Stimulated activated CD4-positive, alpha-beta T cell treated with anti-CD3 and anti-CD28 coated beads, Interleukin-1b, Interleukin-23, amount 100 ng/mL, for 1 hour (primary cell): ENCODE measurements around the gene AIG1.

Experiments used
- DNase-seq, 2 donors: peaks; one replicate each; pipeline ENCODE4 v3.0.0-alpha.2; 2020; ENCODE audit warnings: low read depth in 2 of 2

Gene AIG1

GRCh38 chr6:143127941-143128680 lies 67.4 kb downstream of the AIG1 start:
- DNase-seq = no peak

- no peak for DNase-seq
These were observed 68.0 kb downstream of the AIG1 start for GRCh38 chr6:143128681-143129015.

GRCh38 chr6:143130928-143131327 lies 70.2 kb downstream of the AIG1 start:
- no peak for DNase-seq

GRCh38 chr6:143135325-143135724 lies 74.6 kb downstream of the AIG1 start:
- DNase-seq = no peak

GRCh38 chr6:143135797-143136561 lies 75.3 kb downstream of the AIG1 start:
- no peak for DNase-seq

GRCh38 chr6:143136647-143137046 lies 76.0 kb downstream of the AIG1 start:
- no peak for DNase-seq

- DNase-seq = no peak
These were observed 78.6 kb downstream of the AIG1 start for GRCh38 chr6:143139239-143139784.

GRCh38 chr6:143139884-143140283 lies 79.2 kb downstream of the AIG1 start:
- DNase-seq = peak in 1 of 2 donors; percentile 12

GRCh38 chr6:143140767-143141166 lies 80.1 kb downstream of the AIG1 start:
- DNase-seq = no peak

- no peak for DNase-seq
These were observed 80.8 kb downstream of the AIG1 start for GRCh38 chr6:143141442-143141841.

GRCh38 chr6:143146186-143146851 lies 85.6 kb downstream of the AIG1 start:
- no peak for DNase-seq

GRCh38 chr6:143149771-143150170 lies 89.1 kb downstream of the AIG1 start:
- DNase-seq = no peak

GRCh38 chr6:143150281-143150680 lies 89.6 kb downstream of the AIG1 start:
- DNase-seq = no peak

- no peak for DNase-seq
These were observed 90.7 kb downstream of the AIG1 start for GRCh38 chr6:143151381-143151780.

GRCh38 chr6:143155681-143156080 lies 95.0 kb downstream of the AIG1 start:
- DNase-seq = no peak

GRCh38 chr6:143157131-143157530 lies 96.4 kb downstream of the AIG1 start:
- DNase-seq = no peak

- no peak for DNase-seq
These were observed 97.5 kb downstream of the AIG1 start for GRCh38 chr6:143158113-143158581.

- DNase-seq = no peak
These were observed 98.3 kb downstream of the AIG1 start for GRCh38 chr6:143159001-143159400.

- DNase-seq = no peak
These were observed 99.3 kb downstream of the AIG1 start for GRCh38 chr6:143160015-143160414.

GRCh38 chr6:143160439-143161220 lies 99.9 kb downstream of the AIG1 start:
- no peak for DNase-seq

GRCh38 chr6:143163621-143164020 lies 102.9 kb downstream of the AIG1 start:
- no peak for DNase-seq
